Endothelial cell of umbilical vein (primary cell): ENCODE results near the gene LUZP2. TPM values are rescaled to one million over a fixed set of nuclear protein-coding genes. Genes with fewer than 3 reads are reported as not detected.

Experiments
- BruUV-seq: library from RNA; stranded (reverse); fragments of 400-500 nt; replicated peaks from 2 replicates; lab custom pipeline; 2021; lab: Mats Ljungman, UMichigan
- CTCF ChIA-PET: fragments of 300-600, 350-600 bp; sonication (Branson Sonifier 250); formaldehyde crosslinking; loops from one replicate; lab custom pipeline; 2021; ENCODE audit warnings: antibody characterized with exemption, inconsistent platforms; lab: Charles Lee
- POLR2A ChIA-PET: fragments of 300-600, 350-600 bp; sonication (Branson Sonifier 250); formaldehyde crosslinking; loops from one replicate; lab custom pipeline; 2021; ENCODE audit warnings: antibody characterized with exemption, inconsistent platforms; lab: Charles Lee
- DNase-seq: peaks from one replicate; pipeline ENCODE4 v3.0.0-alpha.2; 2011; ENCODE audit warnings: low read depth, low spot score
- FAIRE-seq: peaks from 2 replicates; lab custom pipeline; 2011; peaks lifted over from hg19 to GRCh38; lab: Jason Lieb, UNC
- H2AFZ ChIP-seq: 2 replicates; pipeline ENCODE4 v1.6.0; 2012; ENCODE audit warnings: low read depth, low read length, control low read depth, inconsistent platforms
- H3K27ac ChIP-seq: 2 replicates; pipeline ENCODE4 v1.5.1; 2011; ENCODE audit warnings: low read depth, mild to moderate bottlenecking, control low read depth, low read length, moderate library complexity; ENCODE audit not compliant: insufficient read depth
- H3K27me3 ChIP-seq, 2 experiments: 2 replicates each; pipeline versions ENCODE4 v1.6.0 to v1.6.1; 2011; ENCODE audit warnings: low read length in 2 of 2, mixed read lengths in 1 of 2; ENCODE audit not compliant: control insufficient read depth in 2 of 2, insufficient read depth in 2 of 2
- H3K36me3 ChIP-seq, 2 experiments: 2 replicates in 1 of 2; 3 replicates in 1 of 2; pipeline ENCODE4 v1.5.1; 2011; ENCODE audit warnings: low read length in 2 of 2, mild to moderate bottlenecking in 1 of 2, moderate library complexity in 1 of 2; ENCODE audit not compliant: control insufficient read depth in 2 of 2, insufficient read depth in 2 of 2; ENCODE audit errors: extremely low read depth in 1 of 2
- H3K4me1 ChIP-seq: 3 replicates; pipeline ENCODE4 v1.5.1; 2011; ENCODE audit warnings: mild to moderate bottlenecking, low read length; ENCODE audit not compliant: control insufficient read depth, insufficient read depth; ENCODE audit errors: extremely low read depth
- H3K4me2 ChIP-seq: 2 replicates; pipeline ENCODE4 v1.6.1; 2011; ENCODE audit warnings: low read length, control low read depth, mixed read lengths; ENCODE audit not compliant: insufficient read depth
- H3K4me3 ChIP-seq, 3 experiments: fragments of 200-600 bp in 1 of 3; sonication (generic), shearing (Covaris generic) in 1 of 3; replicated peaks in 1 of 3; 2 replicates each; pipeline ENCODE4 v1.5.1; 2011 to 2016; ENCODE audit warnings: control low read depth in 3 of 3, low read length in 3 of 3, mild to moderate bottlenecking in 2 of 3, inconsistent platforms in 1 of 3, low read depth in 1 of 3, moderate library complexity in 1 of 3; ENCODE audit not compliant: insufficient read depth in 1 of 3
- H3K79me2 ChIP-seq: 2 replicates; pipeline ENCODE4 v1.6.0; 2012; ENCODE audit warnings: low read length, inconsistent platforms; ENCODE audit not compliant: control insufficient read depth, insufficient read depth
- H3K9ac ChIP-seq: replicated peaks from 2 replicates; pipeline ENCODE3; 2011; ENCODE audit warnings: low read length, control low read depth; ENCODE audit not compliant: insufficient read depth; ENCODE audit errors: extremely low read depth
- H3K9me1 ChIP-seq: replicated peaks from 3 replicates; pipeline ENCODE4 v1.6.0; 2011; ENCODE audit warnings: mild to moderate bottlenecking, low read length; ENCODE audit not compliant: control insufficient read depth, insufficient read depth; ENCODE audit errors: extremely low read depth
- H3K9me3 ChIP-seq: replicated peaks from 2 replicates; pipeline ENCODE4 v1.5.1; 2012; ENCODE audit warnings: low read length, inconsistent platforms; ENCODE audit not compliant: control insufficient read depth, insufficient read depth
- H4K20me1 ChIP-seq: replicated peaks from 2 replicates; pipeline ENCODE3; 2011; ENCODE audit warnings: mild to moderate bottlenecking, low read length; ENCODE audit not compliant: control insufficient read depth, insufficient read depth; ENCODE audit errors: extremely low read depth
- CTCF ChIP-seq, 2 donors: IDR thresholded peaks; 1 replicate in 1 of 2; 2 replicates in 1 of 2; pipeline ENCODE4 v1.5.1; 2011; ENCODE audit warnings: low read length in 2 of 2, mild to moderate bottlenecking in 2 of 2, moderate library complexity in 2 of 2, control low read depth in 1 of 2, inconsistent platforms in 1 of 2, low read depth in 1 of 2; ENCODE audit not compliant: insufficient read depth in 1 of 2; ENCODE audit errors: extremely low read depth in 1 of 2
- EZH2 ChIP-seq: IDR thresholded peaks from 2 replicates; pipeline ENCODE4 v1.6.1; 2012; ENCODE audit warnings: borderline replicate concordance, low read depth, mild to moderate bottlenecking, moderate library complexity, low read length, inconsistent platforms; ENCODE audit not compliant: severe bottlenecking
- FOS ChIP-seq: IDR thresholded peaks from 2 replicates; pipeline ENCODE4 v1.6.1; 2011; ENCODE audit warnings: mild to moderate bottlenecking, low read length, moderate library complexity, borderline replicate concordance; ENCODE audit not compliant: insufficient read depth
- GATA2 ChIP-seq: IDR thresholded peaks from 2 replicates; pipeline ENCODE4 v1.7.0; 2011; ENCODE audit warnings: low read depth, mild to moderate bottlenecking, moderate library complexity, mixed read lengths, low read length; ENCODE audit not compliant: insufficient read length, insufficient read depth
- JUN ChIP-seq: IDR thresholded peaks from 2 replicates; pipeline ENCODE4 v1.6.1; 2011; ENCODE audit warnings: borderline replicate concordance, low read depth; ENCODE audit not compliant: insufficient read length, insufficient read depth
- MAX ChIP-seq: IDR thresholded peaks from 2 replicates; pipeline ENCODE4 v1.6.1; 2011; ENCODE audit not compliant: insufficient read depth, insufficient read length
- MYC ChIP-seq: IDR thresholded peaks from one replicate; pipeline ENCODE4 v1.6.1; 2011; ENCODE audit warnings: mild to moderate bottlenecking, low read depth, low read length
- POLR2A ChIP-seq: IDR thresholded peaks from 2 replicates; pipeline ENCODE4 v1.6.1; 2012; ENCODE audit warnings: low read depth, mild to moderate bottlenecking, control low read depth, low read length
- POLR2AphosphoS5 ChIP-seq: IDR thresholded peaks from 2 replicates; pipeline ENCODE4 v1.6.1; 2012; ENCODE audit warnings: low read depth, mild to moderate bottlenecking, control low read depth, low read length, moderate library complexity; ENCODE audit not compliant: insufficient read depth
- dilution Hi-C: fragments of 300-500 bp; cut with MboI; formaldehyde crosslinking; loops from one replicate; pipeline ENCODE4 v1.15.0; 2019; ENCODE audit warnings: low sequenced_read_pairs; ENCODE audit not compliant: extremely low pct_ligation_motif_present
- intact Hi-C: fragments of 100-400 bp; cut with micrococcal nuclease; formaldehyde crosslinking; loops from one replicate; pipeline ENCODE4 v1.10.0; 2022
- polyA plus RNA-seq, 4 experiments: library from polyadenylated mRNA; depleted of rRNA in 3 of 4; stranded (reverse) in 3 of 4; unstranded in 1 of 4; fragments of >200 nt; gene quantifications; 2 replicates each; pipeline versions ENCODE4 v1.2.1 to v1.2.3, GENCODE V29; 2011 to 2012; ENCODE audit warnings: missing spikeins in 1 of 4
- total RNA-seq: library from RNA; stranded (reverse); gene quantifications from 2 replicates; pipeline ENCODE4 v1.2.3, GENCODE V29; 2021

LUZP2 gene
- total and polyA plus RNA-seq, 2 donors (not counting 3 experiments of a cell fraction or from before 2014, with no cell fraction given): 0.07 TPM; not detected in 1

GRCh38 chr11:24781288-24781687 lies 284.4 kb downstream of the LUZP2 start:
- H3K9me1 ChIP-seq: no peaks in the 10 kb centered on the region
- no peak for FAIRE-seq
- no peaks in the 10 kb centered on the region for H4K20me1 ChIP-seq
- ChIA-PET CTCF (interaction anchor here (0.6 to 1.6 kb wide), 3 partner anchors 10 to 12 kb away, joined by 3 to 4 read pairs (median 3); no protein-coding TSS in a partner anchor), POLR2A (no interaction called here)
- no peak overlapping the region for H3K4me3 ChIP-seq
- H3K27ac ChIP-seq: no peak overlapping the region
- no peaks in the 10 kb centered on the region for H3K79me2 ChIP-seq
- no peak for TF ChIP-seq POLR2A
- TF ChIP-seq CTCF (IDR thresholded peaks at IDR 0.05; ENCODE audit: extremely low read depth in 1 of 2, insufficient read depth in 1 of 2, low read depth in 1 of 2, low read length in 2 of 2): no peak
- TF ChIP-seq MAX: no peak
- no peak for TF ChIP-seq GATA2
- TF ChIP-seq POLR2AphosphoS5: no peak
- no peak for TF ChIP-seq EZH2
- no peak for TF ChIP-seq FOS
- no peak for TF ChIP-seq JUN
- no peak for TF ChIP-seq MYC
- H3K9ac ChIP-seq: no peak overlapping the region
- no peaks in the 10 kb centered on the region for H3K27me3 ChIP-seq
- no TSS peak for BruUV-seq
- intact Hi-C loops: loop anchor here (5.0 kb wide), 1 partner anchor 951 kb away; no protein-coding TSS in a partner anchor
- H3K36me3 ChIP-seq: no peaks in the 10 kb centered on the region
- no peaks in the 10 kb centered on the region for H3K9me3 ChIP-seq
- dilution Hi-C loops: no loop called here
- H3K4me1 ChIP-seq: no peaks in the 10 kb centered on the region
- peak; percentile 4 for DNase-seq
- no peak overlapping the region for H3K4me2 ChIP-seq
- no peak overlapping the region for H2AFZ ChIP-seq
